Pulmonary artery endothelial cell (primary cell): ENCODE data around the gene CMTM6. TPM values are rescaled to one million over a fixed set of nuclear protein-coding genes. Genes with fewer than 3 reads are reported as not detected.
"Not testable (repeated sequence)": the region's sequence is repeated elsewhere in the genome, so short reads cannot be mapped to it uniquely, and the experiment has no call there.

Experiments
- DNase-seq: peaks from one replicate; pipeline ENCODE4 v3.0.0-alpha.2; 2011; ENCODE audit warnings: low read depth, low spot score
- total RNA-seq: library from RNA; depleted of rRNA; stranded (reverse); fragments of >200 nt; gene quantifications from 2 replicates; pipeline ENCODE4 v1.2.3, GENCODE V29; 2014

The CMTM6 gene
- 105 and 138 TPM in 2 replicates for total RNA-seq

- DNase-seq: no peak
Measured at GRCh38 chr3:32502118-32502945, at the start of gene CMTM6. TSS of gene CMTM6 (minus strand) at chr3:32502852. CDS start at chr3:32502745, 107 bp downstream.

- DNase-seq: no peak
Measured at GRCh38 chr3:32552013-32552412, 49.4 kb upstream of the CMTM6 start.

GRCh38 chr3:32551496-32551895, 48.8 kb upstream of the CMTM6 start:
- DNase-seq: no peak

DNA sequence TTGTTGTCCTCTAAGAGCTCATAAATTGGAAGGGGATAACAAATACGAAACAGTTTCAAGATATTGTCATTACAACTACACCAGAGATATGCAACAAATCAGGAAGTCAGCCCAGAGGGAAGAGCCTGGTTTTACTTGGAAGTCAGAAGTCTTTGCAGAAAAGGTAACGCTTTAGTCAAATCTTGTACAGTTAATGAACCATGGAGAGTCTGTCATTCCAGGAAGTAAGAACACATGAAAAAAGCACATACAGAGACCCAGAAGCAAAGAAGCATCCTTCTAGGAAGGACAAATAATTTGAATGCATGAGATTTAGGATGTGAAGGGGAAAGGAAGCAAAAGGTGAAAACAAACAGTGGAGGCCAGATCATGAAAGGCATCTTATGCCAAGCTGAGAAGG, 48.4 kb upstream of the CMTM6 start:
- no peak for DNase-seq

DNA sequence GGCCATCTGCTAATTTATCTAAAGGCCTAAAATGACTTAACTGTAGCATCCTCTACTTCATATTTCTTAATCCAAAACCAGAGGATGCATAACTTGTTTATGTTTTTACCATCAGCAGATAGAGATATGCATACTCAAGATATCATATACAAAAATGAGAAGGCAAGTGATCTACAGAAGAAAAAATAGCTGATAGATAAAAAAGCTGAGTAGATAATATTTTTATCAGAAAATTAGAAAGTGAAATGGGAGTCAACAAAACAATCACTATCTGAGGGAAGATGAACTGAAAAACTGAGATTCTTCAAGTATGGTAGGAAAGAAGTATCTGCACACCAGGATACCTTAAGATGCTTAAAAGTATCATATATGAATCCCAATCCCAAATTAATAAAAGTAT, 42.7 kb upstream of the CMTM6 start:
- no peak for DNase-seq

GRCh38 chr3:32544894-32545293, 42.2 kb upstream of the CMTM6 start:
- no peak for DNase-seq

GRCh38 chr3:32542807-32543206, 40.2 kb upstream of the CMTM6 start:
- DNase-seq: no peak

DNA sequence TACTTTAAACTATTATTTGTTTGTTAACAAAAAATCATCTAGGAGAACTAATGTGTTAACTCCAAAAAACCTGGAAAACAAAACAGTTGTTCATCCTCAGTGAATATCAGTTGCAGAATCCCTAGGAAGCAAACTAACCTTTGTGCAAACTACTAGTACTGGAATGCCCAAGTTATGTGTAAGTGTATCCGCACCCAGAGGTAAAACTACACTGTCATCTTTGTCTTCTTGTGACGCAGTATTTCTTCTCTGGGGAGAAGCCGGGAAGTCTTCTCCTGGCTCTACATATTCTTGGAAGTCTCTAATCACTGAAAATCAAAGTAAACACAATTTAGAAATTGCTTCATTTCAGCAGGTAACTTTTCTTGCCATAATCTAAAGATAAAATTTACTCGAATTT, 38.2 kb upstream of the CMTM6 start:
- DNase-seq: no peak

DNA sequence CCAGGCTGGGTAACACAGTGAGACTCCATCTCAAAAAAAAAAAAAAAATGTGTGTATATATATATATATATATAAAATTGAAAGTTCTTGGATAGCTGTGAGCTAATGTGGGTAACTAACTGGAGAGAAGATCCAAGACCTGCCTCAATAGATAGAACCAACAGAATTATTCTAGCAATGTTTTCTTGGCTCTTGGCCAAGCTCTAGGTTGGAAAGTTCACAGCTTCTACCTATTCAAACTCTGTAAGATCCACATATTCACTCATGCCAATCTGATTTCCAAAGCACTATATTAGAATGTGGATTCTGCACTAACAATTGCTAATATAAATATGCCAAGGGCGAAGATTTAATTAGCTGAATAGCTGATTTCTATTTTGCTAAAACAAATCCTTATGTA, 29.8 kb upstream of the CMTM6 start:
- no peak for DNase-seq

DNA sequence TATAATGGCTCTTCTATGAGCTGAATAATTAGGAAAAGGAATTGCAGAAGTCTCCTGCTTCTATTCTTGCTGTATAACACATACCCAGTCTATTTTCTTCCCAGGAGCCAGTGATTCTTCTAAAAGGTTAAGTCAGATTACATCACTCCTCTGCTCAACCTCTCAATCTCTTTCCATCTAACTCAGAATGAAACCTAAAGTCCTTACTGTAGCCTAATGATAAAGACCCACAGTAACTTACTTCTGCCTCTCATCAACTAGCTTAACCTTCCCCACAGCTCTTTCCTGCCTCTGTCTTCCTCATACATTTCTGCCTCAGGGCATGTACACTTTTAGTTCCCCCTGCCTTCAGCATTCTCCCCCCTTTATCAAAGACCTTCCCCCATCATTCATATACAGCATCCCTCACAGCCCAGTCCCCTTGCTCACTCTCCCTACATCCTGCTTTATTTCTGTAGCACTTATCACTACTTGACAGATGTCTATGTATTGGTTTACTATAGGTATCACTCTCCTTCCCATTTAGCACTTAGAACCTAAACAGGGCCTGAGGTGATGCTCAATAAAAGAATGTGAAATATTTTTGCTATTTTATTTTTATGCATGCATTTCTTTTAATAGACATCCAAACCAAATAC, 28.5 kb upstream of the CMTM6 start:
- no peak for DNase-seq

- DNase-seq: no peak
Measured at GRCh38 chr3:32525720-32526119, 23.1 kb upstream of the CMTM6 start.

GRCh38 chr3:32522682-32523081, 20.0 kb upstream of the CMTM6 start:
- DNase-seq: no peak

GRCh38 chr3:32518921-32519320, 16.3 kb upstream of the CMTM6 start:
- not testable (repeated sequence) for DNase-seq

DNA sequence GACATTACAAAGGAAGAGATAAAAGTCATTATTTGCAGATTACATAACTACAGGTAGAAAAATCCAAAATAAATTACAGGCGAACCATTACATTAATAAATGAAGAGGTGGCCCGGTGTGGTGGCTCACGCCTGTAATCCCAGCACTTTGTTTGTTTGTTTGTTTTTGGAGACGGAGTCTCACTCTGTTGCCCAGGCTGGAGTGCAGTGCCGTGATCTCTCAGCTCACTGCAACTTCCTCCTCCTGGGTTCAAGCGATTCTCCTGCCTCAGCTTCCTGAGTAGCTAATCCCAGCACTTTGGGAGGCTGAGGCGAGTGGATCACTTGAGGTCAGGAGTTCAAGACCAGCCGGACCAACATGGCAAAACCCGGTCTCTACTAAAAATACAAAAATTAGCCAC, 14.1 kb upstream of the CMTM6 start:
- DNase-seq: not testable (repeated sequence)

GRCh38 chr3:32511005-32511404, 8.4 kb upstream of the CMTM6 start:
- DNase-seq: no peak

- no peak for DNase-seq
Measured at GRCh38 chr3:32510075-32510724, 7.5 kb upstream of the CMTM6 start.

- no peak for DNase-seq
Measured at GRCh38 chr3:32508711-32509110, 6.1 kb upstream of the CMTM6 start.

- no peak for DNase-seq
Measured at GRCh38 chr3:32506466-32506865, 3.8 kb upstream of the CMTM6 start.

GRCh38 chr3:32502946-32503286, 264 bp upstream of the CMTM6 start:
- DNase-seq: no peak

DNA sequence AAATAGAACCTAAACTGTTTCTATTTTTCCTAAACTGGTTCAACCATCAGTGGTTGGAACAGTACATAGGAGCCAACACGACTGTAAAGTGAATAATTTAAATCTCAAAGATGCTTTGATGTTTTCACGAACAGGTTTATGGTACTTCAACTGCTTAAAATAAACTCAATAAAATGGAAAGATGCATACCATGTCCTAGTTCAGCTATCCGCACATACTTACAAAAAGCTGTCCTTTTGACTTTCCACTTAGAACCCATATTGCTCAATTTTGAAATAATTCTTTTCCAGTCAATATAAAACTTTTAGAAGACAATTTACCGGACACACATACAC, 902 bp downstream of the CMTM6 start:
- DNase-seq: no peak

- DNase-seq: no peak
Measured at GRCh38 chr3:32500880-32501782, 1.5 kb downstream of the CMTM6 start.

DNA sequence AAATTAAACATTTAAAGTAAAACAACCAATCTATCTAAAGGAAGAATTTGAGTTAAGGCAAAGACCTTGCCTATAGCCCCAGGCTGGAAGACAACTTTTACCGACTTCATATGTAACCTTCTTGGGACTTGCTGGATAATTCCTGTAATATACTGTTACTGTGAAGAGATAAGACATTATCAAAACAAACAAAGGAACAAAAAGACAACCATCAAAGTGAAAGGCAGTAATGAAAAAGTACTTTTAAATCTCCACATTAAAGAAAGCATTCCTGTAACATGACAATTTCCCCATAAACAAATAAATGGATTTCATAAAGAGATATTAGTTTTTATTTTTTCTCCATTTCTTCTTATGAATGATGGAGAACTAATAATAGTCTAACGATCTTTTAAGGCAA, 2.4 kb downstream of the CMTM6 start:
- no peak for DNase-seq
